ENCODE results near the gene KBTBD7. TPM values are rescaled to one million over a fixed set of nuclear protein-coding genes. Genes with fewer than 3 reads are reported as not detected.

Gene KBTBD7
- total RNA-seq, 1 donor from 2014 or later = 14.4 TPM

GRCh38 chr13:41231786-41232185 lies 37.4 kb upstream of the KBTBD7 start:
- H3K27ac Mint-ChIP-seq = peak overlapping the region; percentile 90
- TF ChIP-seq CTCF (IDR thresholded peaks at IDR 0.05; ENCODE audit: unreplicated experiment) = no peak
- H3K4me3 Mint-ChIP-seq (ENCODE audit: low read depth) = no peak overlapping the region
- peaks cover 14% of the 10 kb centered on the region for H3K36me3 Mint-ChIP-seq (ENCODE audit: insufficient read depth)
- H3K4me1 Mint-ChIP-seq (ENCODE audit: low read depth) = peaks cover 19% of the 10 kb centered on the region
- no peaks in the 10 kb centered on the region for H3K27me3 Mint-ChIP-seq
- no peaks in the 10 kb centered on the region for H3K9me3 Mint-ChIP-seq (ENCODE audit: low read depth)
- DNase-seq (ENCODE audit: low spot score, unreplicated experiment) = no peak

- DNase-seq (ENCODE audit: low spot score, unreplicated experiment) = no peak
- TF ChIP-seq CTCF (IDR thresholded peaks at IDR 0.05; ENCODE audit: unreplicated experiment) = no peak
- peak overlapping the region; percentile 90 for H3K27ac Mint-ChIP-seq
- H3K9me3 Mint-ChIP-seq (ENCODE audit: low read depth) = no peaks in the 10 kb centered on the region
- H3K4me3 Mint-ChIP-seq (ENCODE audit: low read depth) = no peak overlapping the region
- peaks cover 19% of the 10 kb centered on the region for H3K4me1 Mint-ChIP-seq (ENCODE audit: low read depth)
- H3K27me3 Mint-ChIP-seq = no peaks in the 10 kb centered on the region
- peaks cover 14% of the 10 kb centered on the region for H3K36me3 Mint-ChIP-seq (ENCODE audit: insufficient read depth)
These were observed 36.8 kb upstream of the KBTBD7 start for GRCh38 chr13:41231025-41231677.

GRCh38 chr13:41229356-41229755 lies 35.0 kb upstream of the KBTBD7 start:
- no peak for TF ChIP-seq CTCF (IDR thresholded peaks at IDR 0.05; ENCODE audit: unreplicated experiment)
- peaks cover 8% of the 10 kb centered on the region for H3K36me3 Mint-ChIP-seq (ENCODE audit: insufficient read depth)
- no peak for DNase-seq (ENCODE audit: low spot score, unreplicated experiment)
- H3K4me1 Mint-ChIP-seq (ENCODE audit: low read depth) = peaks cover 19% of the 10 kb centered on the region
- no peak overlapping the region for H3K27ac Mint-ChIP-seq
- no peak overlapping the region for H3K4me3 Mint-ChIP-seq (ENCODE audit: low read depth)
- H3K27me3 Mint-ChIP-seq = no peaks in the 10 kb centered on the region
- no peaks in the 10 kb centered on the region for H3K9me3 Mint-ChIP-seq (ENCODE audit: low read depth)

- H3K4me3 Mint-ChIP-seq (ENCODE audit: low read depth) = no peak overlapping the region
- H3K9me3 Mint-ChIP-seq (ENCODE audit: low read depth) = no peaks in the 10 kb centered on the region
- H3K4me1 Mint-ChIP-seq (ENCODE audit: low read depth) = peaks cover 4% of the 10 kb centered on the region
- H3K27me3 Mint-ChIP-seq = no peaks in the 10 kb centered on the region
- DNase-seq (ENCODE audit: low spot score, unreplicated experiment) = no peak
- H3K27ac Mint-ChIP-seq = no peak overlapping the region
- peaks cover 7% of the 10 kb centered on the region for H3K36me3 Mint-ChIP-seq (ENCODE audit: insufficient read depth)
- no peak for TF ChIP-seq CTCF (IDR thresholded peaks at IDR 0.05; ENCODE audit: unreplicated experiment)
These were observed 30.0 kb upstream of the KBTBD7 start for GRCh38 chr13:41224113-41225110.

- peak; percentile 37 for DNase-seq (ENCODE audit: low spot score, unreplicated experiment)
- no peaks in the 10 kb centered on the region for H3K9me3 Mint-ChIP-seq (ENCODE audit: low read depth)
- H3K4me1 Mint-ChIP-seq (ENCODE audit: low read depth) = peaks cover 4% of the 10 kb centered on the region
- peaks cover 7% of the 10 kb centered on the region for H3K36me3 Mint-ChIP-seq (ENCODE audit: insufficient read depth)
- TF ChIP-seq CTCF (IDR thresholded peaks at IDR 0.05; ENCODE audit: unreplicated experiment) = peak; percentile 76
- no peaks in the 10 kb centered on the region for H3K27me3 Mint-ChIP-seq
- H3K27ac Mint-ChIP-seq = no peak overlapping the region
- no peak overlapping the region for H3K4me3 Mint-ChIP-seq (ENCODE audit: low read depth)
These were observed 28.0 kb upstream of the KBTBD7 start for GRCh38 chr13:41222259-41222852.
